OCI-LY7 (cell line): Measurements from ENCODE around the gene LGALS9C.
"Not testable (repeated sequence)": the region's sequence is repeated elsewhere in the genome, so short reads cannot be mapped to it uniquely, and the experiment has no call there.

Experiments
- EZH2phosphoT487 ChIP-seq: fragments of 200-600 bp; sonication (generic); IDR thresholded peaks from 2 replicates; pipeline ENCODE4 v1.6.1; 2018; ENCODE audit warnings: low read depth, borderline replicate concordance, mild to moderate bottlenecking, mixed run types, antibody characterized with exemption, low read length, moderate library complexity, mixed read lengths
- TF ChIP-seq, protein P1 (sequence below): fragments of 200-600 bp; sonication (generic); conservative IDR thresholded peaks from 2 replicates; pipeline ENCODE4 v1.5.1; 2014; ENCODE audit warnings: mild to moderate bottlenecking, antibody characterized with exemption, low read length, moderate library complexity, mixed read lengths

DNA sequence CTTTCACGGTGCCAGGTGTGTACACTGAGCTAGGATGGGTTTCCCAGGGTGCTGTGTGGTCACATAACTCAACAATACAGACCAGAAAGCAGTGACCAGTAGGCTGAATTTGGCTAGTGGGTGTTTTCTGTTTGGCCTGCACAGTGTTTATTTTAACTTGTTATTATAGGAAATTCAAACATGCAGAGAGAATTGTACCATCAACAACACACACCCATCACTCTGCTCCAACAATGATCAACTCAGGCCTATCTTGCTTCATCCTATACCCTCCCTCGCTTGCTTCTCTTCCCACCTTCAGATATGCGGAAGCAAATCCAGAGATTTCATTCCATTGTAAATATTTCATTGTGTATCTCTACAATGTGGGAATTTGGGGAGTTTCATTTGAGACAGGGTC is 5.2 kb downstream of the LGALS9C start:
- TF ChIP-seq, protein P1, sequence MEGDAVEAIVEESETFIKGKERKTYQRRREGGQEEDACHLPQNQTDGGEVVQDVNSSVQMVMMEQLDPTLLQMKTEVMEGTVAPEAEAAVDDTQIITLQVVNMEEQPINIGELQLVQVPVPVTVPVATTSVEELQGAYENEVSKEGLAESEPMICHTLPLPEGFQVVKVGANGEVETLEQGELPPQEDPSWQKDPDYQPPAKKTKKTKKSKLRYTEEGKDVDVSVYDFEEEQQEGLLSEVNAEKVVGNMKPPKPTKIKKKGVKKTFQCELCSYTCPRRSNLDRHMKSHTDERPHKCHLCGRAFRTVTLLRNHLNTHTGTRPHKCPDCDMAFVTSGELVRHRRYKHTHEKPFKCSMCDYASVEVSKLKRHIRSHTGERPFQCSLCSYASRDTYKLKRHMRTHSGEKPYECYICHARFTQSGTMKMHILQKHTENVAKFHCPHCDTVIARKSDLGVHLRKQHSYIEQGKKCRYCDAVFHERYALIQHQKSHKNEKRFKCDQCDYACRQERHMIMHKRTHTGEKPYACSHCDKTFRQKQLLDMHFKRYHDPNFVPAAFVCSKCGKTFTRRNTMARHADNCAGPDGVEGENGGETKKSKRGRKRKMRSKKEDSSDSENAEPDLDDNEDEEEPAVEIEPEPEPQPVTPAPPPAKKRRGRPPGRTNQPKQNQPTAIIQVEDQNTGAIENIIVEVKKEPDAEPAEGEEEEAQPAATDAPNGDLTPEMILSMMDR: not testable (repeated sequence)
- TF ChIP-seq EZH2phosphoT487: not testable (repeated sequence)
